DOHH2 (cell line): ENCODE results near the gene SUPT6H.

Experiments
- H3F3A ChIP-seq: fragments of 200-600 bp; sonication (generic), shearing (Covaris generic); 2 replicates; pipeline ENCODE4 v1.6.0; 2016; ENCODE audit warnings: antibody characterized with exemption, mild to moderate bottlenecking; ENCODE audit not compliant: control insufficient read depth, insufficient read depth
- H3K27ac ChIP-seq: fragments of 200-600 bp; sonication (generic); 2 replicates; pipeline ENCODE4 v1.5.1; 2014; ENCODE audit warnings: low read depth, mild to moderate bottlenecking, low read length, moderate library complexity
- H3K27me3 ChIP-seq: fragments of 200-600 bp; sonication (generic); 2 replicates; pipeline ENCODE4 v1.6.1; 2014; ENCODE audit warnings: mild to moderate bottlenecking, low read length, mixed read lengths; ENCODE audit not compliant: control insufficient read depth
- H3K36me3 ChIP-seq: fragments of 200-600 bp; sonication (generic); 2 replicates; pipeline ENCODE4 v1.6.1; 2014; ENCODE audit warnings: mild to moderate bottlenecking, low read length, moderate library complexity, mixed read lengths; ENCODE audit not compliant: control insufficient read depth
- H3K4me1 ChIP-seq: fragments of 200-600 bp; sonication (generic); 2 replicates; pipeline ENCODE4 v1.6.1; 2014; ENCODE audit warnings: mild to moderate bottlenecking, low read length, mixed read lengths; ENCODE audit not compliant: control insufficient read depth
- H3K4me2 ChIP-seq: fragments of 200-600 bp; sonication (generic); 2 replicates; pipeline ENCODE4 v1.6.0; 2014; ENCODE audit warnings: mild to moderate bottlenecking, low read length, moderate library complexity
- H3K4me3 ChIP-seq: fragments of 200-600 bp; sonication (generic); 2 replicates; pipeline ENCODE4 v1.5.1; 2014; ENCODE audit warnings: mild to moderate bottlenecking, low read length, mixed read lengths
- H3K79me2 ChIP-seq: fragments of 200-600 bp; sonication (generic); 2 replicates; pipeline ENCODE4 v1.6.1; 2014; ENCODE audit warnings: mild to moderate bottlenecking, low read length, mixed read lengths; ENCODE audit not compliant: control insufficient read depth
- H3K9me2 ChIP-seq: fragments of 200-600 bp; sonication (generic); replicated peaks from 2 replicates; pipeline ENCODE4 v1.6.1; 2014; ENCODE audit warnings: mild to moderate bottlenecking, low read length, mixed read lengths; ENCODE audit not compliant: control insufficient read depth
- H3K9me3 ChIP-seq: fragments of 200-600 bp; sonication (generic); 2 replicates; pipeline ENCODE4 v1.6.1; 2014; ENCODE audit warnings: antibody characterized with exemption, low read length, mixed read lengths; ENCODE audit not compliant: control insufficient read depth, insufficient read depth
- H4K20me1 ChIP-seq: fragments of 200-600 bp; sonication (generic); 2 replicates; pipeline ENCODE4 v1.6.0; 2014; ENCODE audit warnings: low read depth, mild to moderate bottlenecking, antibody characterized with exemption, low read length, moderate library complexity; ENCODE audit not compliant: control insufficient read depth, insufficient read depth
- CTCF ChIP-seq: fragments of 200-600 bp; sonication (generic); IDR thresholded peaks from one replicate; pipeline ENCODE4 v1.5.1; 2014; ENCODE audit warnings: antibody characterized with exemption, mild to moderate bottlenecking, low read depth, low read length; ENCODE audit not compliant: poor library complexity, severe bottlenecking
- EZH2phosphoT487 ChIP-seq: fragments of 200-600 bp; sonication (generic); IDR thresholded peaks from 2 replicates; pipeline ENCODE4 v1.6.1; 2017; ENCODE audit warnings: borderline replicate concordance, mild to moderate bottlenecking, antibody characterized with exemption, low read length, moderate library complexity, mixed read lengths

SUPT6H gene

GRCh38 chr17:28618464-28618863 lies 43.5 kb upstream of the SUPT6H start:
- Histone ChIP-seq H3F3A (0 out of 2 replicates have a peak, but pooled peaks cover 4% of the 10 kb centered on the region), H3K27ac (no peak overlapping the region), H4K20me1 (peaks cover 3% of the 10 kb centered on the region; the same call in 1 of the 2 replicates)

GRCh38 chr17:28620010-28620409 lies 42.0 kb upstream of the SUPT6H start:
- no peak for TF ChIP-seq CTCF
- no peak for TF ChIP-seq EZH2phosphoT487
- Histone ChIP-seq H3K9me3 (no peaks in the 10 kb centered on the region), H3K27me3 (no peaks in the 10 kb centered on the region), H3K4me1 (no peaks in the 10 kb centered on the region), H3K79me2 (no peaks in the 10 kb centered on the region), H3K4me2 (no peak overlapping the region), H3K36me3 (peaks cover 97% of the 10 kb centered on the region), H3K9me2 (no peaks in the 10 kb centered on the region), H3F3A (0 out of 2 replicates have a peak, but pooled peaks cover 4% of the 10 kb centered on the region), H3K27ac (no peak overlapping the region), H4K20me1 (peaks cover 3% of the 10 kb centered on the region; the same call in 1 of the 2 replicates), H3K4me3 (no peak overlapping the region)

More at GRCh38 chr17:28618464-28618863, 43.5 kb upstream of the SUPT6H start:
- no peak for TF ChIP-seq CTCF
- TF ChIP-seq EZH2phosphoT487: no peak
- H3K4me3 ChIP-seq: no peak overlapping the region
- no peaks in the 10 kb centered on the region for H3K4me1 ChIP-seq
- no peaks in the 10 kb centered on the region for H3K27me3 ChIP-seq
- H3K9me3 ChIP-seq: no peaks in the 10 kb centered on the region
- H3K79me2 ChIP-seq: no peaks in the 10 kb centered on the region
- H3K9me2 ChIP-seq: no peaks in the 10 kb centered on the region
- peaks cover 96% of the 10 kb centered on the region for H3K36me3 ChIP-seq
- no peak overlapping the region for H3K4me2 ChIP-seq

DNA sequence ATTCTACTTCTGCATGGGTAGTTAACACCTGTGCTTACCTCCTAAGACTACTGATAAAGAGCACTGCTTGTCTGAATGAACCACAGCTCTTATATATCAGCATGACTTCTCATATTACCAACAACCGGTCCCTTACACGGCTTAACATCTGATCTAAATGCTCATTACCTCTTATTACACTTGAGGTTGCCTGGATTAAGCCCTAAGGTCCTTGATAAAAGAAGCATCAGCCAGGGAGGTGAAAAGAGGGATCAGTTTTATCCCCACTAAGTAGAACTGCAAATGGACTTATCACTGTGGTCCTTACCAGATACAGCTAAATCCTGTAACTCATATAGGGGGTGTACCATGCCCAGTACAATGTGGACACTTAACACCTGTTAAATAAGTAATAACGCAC lies 39.8 kb upstream of the SUPT6H start:
- Histone ChIP-seq H3K79me2 (no peaks in the 10 kb centered on the region), H3K27me3 (no peaks in the 10 kb centered on the region), H3K4me1 (no peaks in the 10 kb centered on the region), H4K20me1 (no peaks in the 10 kb centered on the region; the same call in 1 of the 2 replicates), H3K4me2 (no peak overlapping the region), H3F3A (0 out of 2 replicates have a peak, but pooled peaks cover 4% of the 10 kb centered on the region), H3K9me3 (no peaks in the 10 kb centered on the region), H3K36me3 (peaks cover 90% of the 10 kb centered on the region), H3K9me2 (no peaks in the 10 kb centered on the region), H3K27ac (no peak overlapping the region), H3K4me3 (no peak overlapping the region)
- TF ChIP-seq EZH2phosphoT487 (no peak), CTCF (no peak)
